G401 (cell line): ENCODE data around the gene IMP4. TPM values are rescaled to one million over a fixed set of nuclear protein-coding genes. Genes with fewer than 3 reads are reported as not detected.
A peak's percentile ranks its signal among the peaks of the same experiment; 100 is the strongest.

Source experiments
- DNase-seq: peaks from one replicate; pipeline ENCODE4 v3.0.0-alpha.2; 2015; ENCODE audit warnings: low spot score
- in situ Hi-C: cut with HindIII; loops from 2 replicates; pipeline ENCODE4 v1.10.0; 2016; ENCODE audit warnings: low sequenced_read_pairs, mixed read lengths
- total RNA-seq: library from RNA; depleted of rRNA; stranded (reverse); fragments of >200 nt; shearing (Covaris generic); gene quantifications from 2 replicates; pipeline ENCODE4 v1.2.3, GENCODE V29; 2014

The IMP4 gene
- total RNA-seq, 1 experiment from 2014 or later, result 84.2 TPM

GRCh38 chr2:130335226-130335625, 7.5 kb upstream of the IMP4 start:
- in situ Hi-C loops, result no loop called here
- DNase-seq, result no peak

DNA sequence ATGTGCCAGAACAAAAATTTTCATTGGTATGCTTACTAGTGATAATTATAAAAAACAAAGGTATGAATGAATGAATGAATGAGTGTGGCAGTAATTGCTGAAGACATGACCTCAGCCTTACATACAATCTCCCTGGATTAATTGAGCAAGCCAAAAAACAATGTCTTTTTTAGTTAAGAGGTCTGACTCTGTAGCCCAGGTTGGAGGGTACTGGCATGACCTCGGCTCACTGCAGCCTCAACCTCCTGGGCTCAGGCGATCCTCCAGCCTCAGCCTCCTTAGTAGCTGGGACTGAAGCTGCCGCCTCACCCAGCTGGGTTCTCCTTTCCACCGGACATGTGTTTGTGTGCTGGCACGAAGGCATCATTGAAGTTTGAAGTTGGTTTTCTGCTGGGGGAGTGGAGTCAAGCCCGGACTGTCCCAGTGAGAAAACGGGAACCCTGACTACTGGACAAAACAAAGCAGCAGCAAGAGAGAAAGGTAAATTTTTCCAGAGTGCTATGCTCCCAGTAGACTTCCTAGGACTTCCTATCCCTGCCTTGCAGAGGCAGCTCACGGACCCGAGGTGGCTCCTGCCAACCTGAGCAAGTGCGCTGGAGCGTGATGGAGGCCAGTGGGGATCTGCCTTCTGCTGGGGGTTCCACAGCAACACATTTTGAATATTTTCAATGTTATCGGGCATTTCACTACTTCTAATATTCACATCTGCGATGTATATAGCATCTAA, 6.4 kb upstream of the IMP4 start:
- peak; percentile 37 for DNase-seq
- in situ Hi-C loops, result no loop called here

GRCh38 chr2:130336877-130337734, 5.6 kb upstream of the IMP4 start:
- peak; percentile 95 for DNase-seq
- in situ Hi-C loops, result no loop called here

DNA sequence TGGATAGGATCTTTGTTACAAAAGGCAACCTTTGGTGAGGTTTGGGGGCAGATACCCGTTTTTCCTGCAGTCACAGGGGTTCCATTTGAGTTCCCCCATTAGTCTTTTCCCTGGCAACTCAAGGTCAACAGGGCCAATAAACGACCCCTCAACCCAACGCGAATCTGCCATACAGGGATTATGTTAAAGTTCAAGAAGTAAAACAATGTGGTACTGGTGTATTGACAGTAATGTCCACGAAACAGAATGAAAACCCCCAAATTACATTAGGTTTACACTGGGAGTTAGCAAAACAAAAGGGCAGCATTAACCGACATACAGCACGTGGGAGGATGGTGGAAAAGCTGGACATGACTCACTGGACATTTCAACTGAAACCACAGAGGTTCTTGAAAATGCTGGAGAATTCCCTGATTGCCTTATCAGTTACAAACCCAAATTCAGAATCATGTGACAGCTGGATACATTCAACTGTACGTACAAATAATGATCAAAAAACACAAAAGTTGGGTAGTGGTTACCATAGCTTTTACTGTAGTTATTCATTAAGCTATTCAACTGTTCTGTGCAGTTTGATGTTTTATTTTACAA, 4.9 kb upstream of the IMP4 start:
- in situ Hi-C loops, result no loop called here
- no peak for DNase-seq

GRCh38 chr2:130338793-130339345, 3.8 kb upstream of the IMP4 start:
- no peak for DNase-seq
- in situ Hi-C loops, result no loop called here

DNA sequence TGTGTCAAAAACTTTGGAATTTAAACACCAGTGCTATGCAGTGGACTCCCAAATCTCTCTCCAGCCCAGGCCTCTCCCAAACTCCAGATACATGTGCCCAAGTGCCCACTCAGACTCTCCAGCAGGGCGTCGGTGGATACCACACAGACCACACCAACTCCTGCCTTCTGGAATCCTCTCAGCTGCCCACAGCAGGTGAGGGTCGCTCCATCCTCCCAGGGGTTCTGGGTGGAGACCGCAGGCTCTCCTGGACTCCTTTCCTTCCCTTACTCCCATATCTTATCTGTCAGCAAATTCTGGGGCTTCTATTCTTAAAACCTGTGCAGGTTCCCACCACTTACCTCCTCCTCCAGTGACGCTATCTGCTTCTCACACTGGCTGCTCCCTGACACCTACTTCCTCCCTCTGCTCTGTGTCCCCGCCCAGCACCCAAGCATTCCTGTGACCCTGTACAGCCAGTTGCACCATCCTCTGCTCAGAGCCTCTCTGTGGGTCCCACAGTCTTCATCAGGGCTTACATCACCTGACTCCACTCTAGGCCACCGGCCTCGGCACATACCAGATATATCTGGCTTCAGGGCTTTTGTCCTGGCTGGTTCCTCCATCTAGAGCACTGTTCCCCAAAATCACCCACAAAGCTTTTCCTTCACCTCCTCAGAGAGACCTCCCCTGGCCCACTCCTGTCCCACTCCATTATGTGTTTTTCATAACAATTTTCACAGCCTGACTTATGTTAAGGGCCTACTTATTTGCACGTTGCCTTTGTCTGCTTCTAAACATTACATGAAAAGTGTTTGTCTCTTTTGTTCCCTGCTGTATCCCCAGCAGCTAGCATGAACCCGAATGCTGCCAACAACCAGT, 2.6 kb upstream of the IMP4 start:
- in situ Hi-C loops, result no loop called here
- DNase-seq, result no peak

DNA sequence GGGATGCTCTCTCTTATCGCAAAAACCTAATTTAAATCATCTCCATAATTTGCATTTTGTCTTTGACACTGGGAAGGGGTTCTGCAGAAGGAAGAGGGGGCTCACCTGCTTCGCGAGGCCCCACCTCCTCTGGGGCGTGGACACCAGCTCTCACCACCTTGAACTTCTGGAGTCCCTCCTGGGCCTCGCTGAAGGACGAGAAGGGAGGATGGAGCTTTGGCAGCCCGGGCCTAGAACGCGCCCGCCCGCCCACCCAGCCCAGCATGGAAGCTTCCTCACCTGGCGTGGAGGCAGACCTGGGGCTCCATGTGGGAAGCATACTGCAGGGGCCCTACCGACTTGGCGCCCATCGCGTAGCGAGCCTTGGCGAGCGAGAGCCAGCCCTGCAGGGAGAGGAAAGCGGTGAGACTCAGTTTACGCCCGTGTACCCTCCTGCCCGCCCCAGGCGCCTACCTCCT, 1.1 kb upstream of the IMP4 start:
- DNase-seq, result no peak
- in situ Hi-C loops, result no loop called here

DNA sequence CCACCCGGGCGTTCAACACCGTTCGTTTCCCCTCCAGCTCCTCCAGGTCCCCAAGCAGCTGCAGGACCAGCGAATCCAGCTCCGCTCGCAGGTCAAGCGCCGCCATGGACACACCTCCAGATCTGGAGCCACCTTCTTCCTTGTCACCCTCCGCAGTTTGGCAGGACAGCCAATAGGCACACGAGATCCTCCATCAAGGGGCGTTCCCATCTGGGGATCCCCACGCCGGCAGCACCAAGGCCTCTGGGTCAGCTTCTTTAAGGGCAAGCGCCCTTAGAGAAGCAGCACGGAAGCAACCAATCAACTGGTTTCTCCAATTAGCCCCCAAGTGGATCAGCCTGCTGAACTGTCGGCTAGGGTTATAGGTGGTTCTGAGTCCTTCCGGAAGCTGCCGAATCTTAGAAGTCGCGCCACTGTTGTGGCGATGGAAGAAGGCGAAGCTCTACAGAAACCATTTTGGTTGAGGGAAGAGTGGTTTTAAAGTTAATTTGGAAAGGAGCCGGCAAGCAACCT, 621 bp upstream of the IMP4 start:
- DNase-seq, result peak; percentile 98
- in situ Hi-C loops, result no loop called here

DNA sequence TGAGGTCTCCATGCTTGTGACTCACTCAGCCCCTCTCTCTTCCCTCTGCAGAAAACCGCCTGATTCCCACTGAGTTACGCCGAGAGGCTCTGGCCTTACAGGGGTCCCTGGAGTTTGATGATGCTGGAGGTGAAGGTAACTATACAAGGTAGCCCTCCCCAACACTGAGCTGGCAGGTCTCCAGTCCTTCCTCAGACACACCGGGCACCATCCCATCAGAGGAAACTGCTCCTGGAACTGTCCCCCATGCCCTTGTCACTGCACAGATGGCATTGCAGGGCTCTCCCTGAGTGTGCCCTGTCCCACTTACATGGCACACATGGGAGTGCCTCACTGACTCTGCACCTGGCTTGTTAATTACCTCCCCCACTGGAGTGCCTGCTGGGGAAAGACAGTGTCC, 1.9 kb downstream of the IMP4 start:
- in situ Hi-C loops, result no loop called here
- no peak for DNase-seq

DNA sequence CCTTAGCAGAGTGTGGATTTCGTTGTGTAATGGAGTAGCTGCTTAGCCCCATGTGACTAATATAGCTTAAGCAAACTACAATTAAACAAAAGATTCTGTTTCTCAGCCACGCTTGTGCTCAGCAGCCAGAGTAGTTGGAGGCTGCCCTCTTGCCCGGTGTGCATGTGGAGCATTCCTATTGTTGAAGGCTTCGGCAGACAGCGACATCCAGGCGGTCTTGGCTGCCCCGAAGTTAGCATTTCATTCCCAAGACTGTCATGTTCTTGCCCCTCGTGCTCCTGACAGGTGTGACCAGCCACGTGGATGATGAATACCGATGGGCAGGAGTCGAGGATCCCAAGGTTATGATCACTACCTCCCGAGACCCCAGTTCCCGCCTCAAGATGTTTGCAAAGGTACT, 2.4 kb downstream of the IMP4 start:
- in situ Hi-C loops, result no loop called here
- no peak for DNase-seq

DNA sequence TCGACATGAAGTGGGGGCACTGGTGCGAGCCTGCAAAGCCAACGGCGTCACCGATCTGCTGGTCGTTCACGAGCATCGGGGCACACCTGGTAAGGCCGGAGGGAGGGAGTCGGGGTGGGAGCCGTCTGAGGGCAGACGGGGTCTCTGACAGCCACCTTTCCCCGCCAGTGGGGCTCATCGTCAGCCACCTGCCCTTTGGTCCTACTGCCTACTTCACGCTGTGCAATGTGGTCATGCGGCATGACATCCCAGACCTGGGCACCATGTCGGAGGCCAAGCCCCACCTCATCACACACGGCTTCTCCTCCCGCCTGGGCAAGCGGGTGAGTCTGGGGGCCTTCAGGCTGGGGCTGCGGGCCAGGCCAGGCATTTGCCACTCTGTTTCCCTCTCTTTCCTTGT, 2.9 kb downstream of the IMP4 start:
- in situ Hi-C loops, result no loop called here
- no peak for DNase-seq

- in situ Hi-C loops, result no loop called here
Observed at GRCh38 chr2:130346041-130346740, 3.5 kb downstream of the IMP4 start.

GRCh38 chr2:130346741-130347066, 4.0 kb downstream of the IMP4 start:
- no peak for DNase-seq
- in situ Hi-C loops, result no loop called here

More at GRCh38 chr2:130346041-130346740, 3.5 kb downstream of the IMP4 start:
- no peak for DNase-seq

DNA sequence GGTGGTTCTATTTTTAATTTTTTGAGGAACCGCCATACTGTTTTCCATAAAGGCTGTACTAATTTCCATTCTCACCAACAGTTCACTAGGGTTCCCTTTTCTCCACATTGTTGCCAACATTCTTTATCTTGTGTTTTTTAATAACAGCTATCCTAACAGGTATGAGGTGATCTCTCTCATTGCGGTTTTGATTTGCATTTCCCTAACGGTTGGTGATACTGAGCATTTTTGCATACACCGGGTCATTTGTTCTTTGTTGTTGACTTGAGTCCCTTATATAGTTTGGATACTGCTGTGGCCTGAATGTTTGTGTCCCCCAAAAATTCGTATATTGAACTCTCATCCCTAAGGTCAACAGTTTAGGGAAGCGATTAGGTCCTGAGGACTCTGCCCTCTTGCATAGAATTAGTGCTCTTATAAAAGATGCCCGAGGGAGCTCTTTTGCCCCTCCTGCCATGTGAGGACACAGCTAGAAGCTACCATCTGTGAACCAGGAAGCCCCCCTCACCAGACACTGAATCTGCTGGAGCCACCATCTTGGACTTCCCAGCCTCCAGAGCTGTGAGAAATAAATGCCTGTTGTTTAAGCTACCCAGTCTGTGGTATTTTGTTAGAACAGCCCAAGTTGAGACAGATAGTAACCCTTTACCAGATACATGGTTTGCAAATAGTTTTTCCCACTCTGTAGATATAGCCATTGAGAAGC, 4.7 kb downstream of the IMP4 start:
- in situ Hi-C loops, result no loop called here
- DNase-seq, result no peak

GRCh38 chr2:130349174-130349573, 6.5 kb downstream of the IMP4 start:
- in situ Hi-C loops, result no loop called here
- no peak for DNase-seq

- in situ Hi-C loops, result no loop called here
- no peak for DNase-seq
Observed at GRCh38 chr2:130351711-130352110, 9.0 kb downstream of the IMP4 start.

DNA sequence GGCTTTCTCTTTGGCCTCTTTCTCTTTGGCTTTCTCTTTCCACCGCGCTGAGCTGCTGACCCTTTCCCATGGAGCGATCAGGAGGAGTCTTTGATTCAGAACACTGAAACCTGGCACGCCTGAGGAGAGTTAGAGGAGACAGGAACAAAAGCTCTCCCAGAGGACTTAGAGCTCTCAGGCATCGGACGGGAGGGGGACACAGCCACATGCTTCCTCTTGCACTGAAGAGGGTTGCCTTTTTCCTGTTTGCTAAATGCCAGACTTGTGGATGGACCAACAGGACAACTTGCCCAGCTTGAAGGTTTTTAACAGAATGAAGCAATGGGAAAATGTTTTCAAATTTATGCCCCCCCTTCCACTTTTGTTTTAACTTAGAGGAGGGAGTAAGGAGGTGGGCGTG, 9.5 kb downstream of the IMP4 start:
- in situ Hi-C loops, result no loop called here
- DNase-seq, result no peak
